GM19468 (cell line): Measurements from ENCODE around the gene KCNQ4.

Experiments used
- ATAC-seq: cut with Tn5 transposase; IDR thresholded peaks from one replicate; pipeline ENCODE4 v1.9.1; 2021; ENCODE audit warnings: mild to moderate bottlenecking, moderate library complexity, moderate number of reproducible peaks; ENCODE audit not compliant: unreplicated experiment; ENCODE audit errors: extremely low read depth

The KCNQ4 gene

DNA sequence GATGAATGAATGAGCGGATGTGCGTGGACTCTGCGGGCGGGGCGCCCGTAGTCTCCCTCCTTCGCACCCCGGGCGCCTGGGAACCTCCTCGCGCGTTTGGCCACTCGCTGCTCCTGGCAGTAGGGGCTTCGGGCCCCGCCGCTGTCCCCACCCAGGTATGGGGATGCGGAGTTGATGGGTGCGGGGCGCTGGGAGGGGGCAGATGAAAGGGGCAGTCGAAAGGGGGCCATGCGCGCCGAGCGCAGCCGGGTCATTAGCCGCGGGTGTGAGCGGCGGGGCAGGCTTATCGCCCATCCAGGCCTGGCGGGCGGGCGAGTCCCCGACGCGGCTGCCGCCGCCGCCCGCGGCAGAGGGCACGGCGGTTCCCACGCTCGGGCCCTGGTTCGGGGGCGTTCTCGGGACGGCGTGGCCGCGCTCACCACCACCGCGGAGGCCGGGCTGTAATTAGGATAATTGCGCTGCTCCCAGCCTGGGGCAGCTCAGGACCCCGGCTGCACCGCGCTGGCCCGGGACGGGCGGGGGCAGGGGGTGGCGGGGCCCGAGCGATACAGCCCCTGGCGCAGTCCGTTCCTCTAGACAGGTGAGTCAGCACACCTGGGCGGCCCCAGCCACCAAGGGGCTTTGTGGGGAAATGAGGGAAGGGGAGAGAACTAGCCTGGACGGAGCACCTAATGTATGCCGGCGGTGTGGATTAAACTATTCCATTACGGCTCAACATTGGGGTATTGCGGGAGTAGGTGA is 100.6 kb downstream of the KCNQ4 start:
- no peak for ATAC-seq

DNA sequence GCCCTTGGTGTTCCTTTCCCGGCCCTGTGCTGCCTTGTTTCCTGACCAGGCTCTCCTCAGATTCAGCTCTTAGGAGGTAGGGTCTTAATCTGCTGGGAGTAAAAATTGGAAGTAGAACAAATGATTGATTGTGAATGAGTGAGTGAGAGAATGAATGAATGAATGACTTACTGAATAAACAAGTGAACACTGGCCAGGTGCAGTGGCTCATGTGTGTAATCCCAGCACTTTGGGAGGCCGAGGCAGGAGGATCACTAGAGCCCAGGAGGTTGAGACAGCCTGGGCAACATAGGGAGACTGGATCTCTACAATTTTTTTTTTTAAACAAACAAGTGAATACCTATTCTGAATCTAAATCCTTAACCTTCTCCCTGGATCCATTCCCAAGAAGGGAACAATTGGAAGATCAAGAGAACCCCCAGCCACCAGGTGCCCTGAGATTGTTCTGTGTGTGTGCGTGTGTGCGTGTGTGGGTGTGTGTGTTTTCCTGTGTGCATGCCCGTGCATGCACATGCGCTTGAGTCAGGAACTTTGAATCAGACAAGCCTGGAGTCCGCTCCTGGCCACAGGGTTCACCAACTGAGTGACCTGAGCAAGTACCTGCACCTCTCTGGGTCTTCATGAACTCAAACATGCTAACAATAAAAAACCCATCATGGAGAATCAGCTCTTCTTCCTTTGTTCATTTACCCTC is 102.9 kb downstream of the KCNQ4 start:
- no peak for ATAC-seq

DNA sequence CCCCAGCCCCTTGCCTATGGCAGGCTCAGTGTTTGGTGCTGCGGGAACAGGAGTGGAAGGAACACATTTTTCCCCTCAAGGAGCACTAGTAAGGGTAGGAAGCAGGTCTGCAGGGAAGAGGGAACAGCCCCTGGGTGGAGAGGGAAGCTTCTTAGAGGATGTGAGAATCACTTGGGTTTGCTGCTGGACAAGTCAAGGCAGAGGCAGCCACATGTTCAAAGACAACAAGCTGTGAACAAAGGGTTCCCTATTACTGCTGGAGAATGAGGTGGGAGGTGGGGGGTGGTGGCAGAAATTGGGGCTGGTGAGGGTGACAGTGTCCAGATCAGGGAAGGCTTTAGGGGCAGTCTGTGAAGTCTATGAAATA is 103.4 kb downstream of the KCNQ4 start:
- no peak for ATAC-seq

DNA sequence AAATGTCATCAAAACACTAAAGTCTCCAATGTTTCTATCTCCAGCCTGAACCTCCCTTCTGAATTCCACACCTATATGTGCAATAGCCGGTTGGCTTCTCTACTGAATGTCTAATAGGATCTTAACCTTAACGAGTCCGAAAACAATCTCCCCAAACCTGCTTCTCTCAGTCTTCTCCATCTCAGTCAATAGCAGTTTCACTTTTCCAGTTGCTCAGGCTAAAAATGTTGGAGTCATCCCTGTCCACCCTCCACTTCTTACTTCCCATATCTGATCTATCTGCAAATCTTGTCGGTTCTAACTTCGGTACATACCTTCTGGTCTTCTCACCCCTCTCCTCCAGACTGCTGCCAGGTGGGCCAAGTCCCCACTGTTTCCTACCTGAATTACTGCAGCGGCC is 104.1 kb downstream of the KCNQ4 start:
- ATAC-seq = no peak
